Breast epithelium (tissue), 3 donors: ENCODE results near the gene APC.

Experiments
- POLR2AphosphoS5 ChIP-seq, 3 donors: sonication (generic); formaldehyde crosslinking; IDR thresholded peaks; one replicate each; pipeline ENCODE4 v1.6.1; 2017; ENCODE audit warnings: antibody characterized with exemption in 3 of 3
- TF ChIP-seq, protein P1 (sequence below), 3 donors: fragments of 450-650 bp; IDR thresholded peaks; one replicate each; pipeline ENCODE4 v1.5.1; 2016 to 2017; ENCODE audit warnings: antibody characterized with exemption in 3 of 3, mild to moderate bottlenecking in 3 of 3, moderate library complexity in 3 of 3

DNA sequence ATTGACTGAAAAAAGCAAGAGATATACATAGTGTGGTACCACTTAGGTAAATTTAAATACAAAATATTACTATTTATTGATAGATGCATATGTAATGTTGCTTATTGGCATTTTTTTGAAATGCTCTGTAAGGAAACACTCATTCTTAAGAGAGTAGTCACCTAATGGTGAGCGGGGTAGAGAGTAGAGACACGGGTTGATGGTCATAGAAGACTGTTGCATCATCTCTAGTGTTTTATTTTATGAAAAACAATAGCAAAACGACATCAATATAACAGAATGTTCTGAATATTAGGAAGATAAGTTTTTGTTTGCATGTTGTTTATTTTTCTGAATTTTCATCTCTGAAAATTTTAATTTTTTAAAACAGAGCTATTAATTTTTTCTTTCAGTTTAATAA lies 127.4 kb downstream of the APC start:
- TF ChIP-seq, protein P1, sequence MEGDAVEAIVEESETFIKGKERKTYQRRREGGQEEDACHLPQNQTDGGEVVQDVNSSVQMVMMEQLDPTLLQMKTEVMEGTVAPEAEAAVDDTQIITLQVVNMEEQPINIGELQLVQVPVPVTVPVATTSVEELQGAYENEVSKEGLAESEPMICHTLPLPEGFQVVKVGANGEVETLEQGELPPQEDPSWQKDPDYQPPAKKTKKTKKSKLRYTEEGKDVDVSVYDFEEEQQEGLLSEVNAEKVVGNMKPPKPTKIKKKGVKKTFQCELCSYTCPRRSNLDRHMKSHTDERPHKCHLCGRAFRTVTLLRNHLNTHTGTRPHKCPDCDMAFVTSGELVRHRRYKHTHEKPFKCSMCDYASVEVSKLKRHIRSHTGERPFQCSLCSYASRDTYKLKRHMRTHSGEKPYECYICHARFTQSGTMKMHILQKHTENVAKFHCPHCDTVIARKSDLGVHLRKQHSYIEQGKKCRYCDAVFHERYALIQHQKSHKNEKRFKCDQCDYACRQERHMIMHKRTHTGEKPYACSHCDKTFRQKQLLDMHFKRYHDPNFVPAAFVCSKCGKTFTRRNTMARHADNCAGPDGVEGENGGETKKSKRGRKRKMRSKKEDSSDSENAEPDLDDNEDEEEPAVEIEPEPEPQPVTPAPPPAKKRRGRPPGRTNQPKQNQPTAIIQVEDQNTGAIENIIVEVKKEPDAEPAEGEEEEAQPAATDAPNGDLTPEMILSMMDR (IDR thresholded peaks at IDR 0.05) = no peak
- no peak for TF ChIP-seq POLR2AphosphoS5 (IDR thresholded peaks at IDR 0.05)
